Measurements from ENCODE around the gene BHLHE41. TPM values are rescaled to one million over a fixed set of nuclear protein-coding genes. Genes with fewer than 3 reads are reported as not detected.

Gene BHLHE41
- total and polyA plus RNA-seq, 9 of the 15 experiments (the other 6 are each of a cell fraction or from before 2014, with no cell fraction given): not detected

GRCh38 chr12:26136688-26137087 is 11.9 kb upstream of the BHLHE41 start:
- 5% methylated on average over 3 of the region's 3 CpGs for WGBS (ENCODE audit: insufficient coverage, low coverage, missing lambda C conversion rate)
- no peaks in the 10 kb centered on the region for H3K27me3 ChIP-seq (ENCODE audit: control insufficient read depth in 2 of 2, insufficient read depth in 2 of 2, low read length in 2 of 2)
- H2AFZ ChIP-seq (ENCODE audit: low read depth, low read length): no peak overlapping the region
- in situ Hi-C loops (cut with MboI) (no loop called here), intact Hi-C loops (cut with micrococcal nuclease) (no loop called here)
- H3K9me3 ChIP-seq (replicated peaks; ENCODE audit: control insufficient read depth, insufficient read depth, low read depth, low read length): no peaks in the 10 kb centered on the region
- CTCF ChIA-PET (ENCODE audit: low intra/inter-chr PET ratio): no interaction called here
- DNase-seq (ENCODE audit: extremely low read depth in 1 of 4, low spot score in 3 of 4) (no peak), ATAC-seq (no peak), FAIRE-seq (no peak)
- no peak overlapping the region for H3K27ac ChIP-seq (ENCODE audit: extremely low read depth, low read depth, low read length)
- no peaks in the 10 kb centered on the region for H3K36me3 ChIP-seq (ENCODE audit: control insufficient read depth, insufficient read depth, low read length)
- no peaks in the 10 kb centered on the region for H4K20me1 ChIP-seq (replicated peaks; ENCODE audit: control insufficient read depth, insufficient read depth, low read length)
- no peaks in the 10 kb centered on the region for H3K4me1 ChIP-seq (replicated peaks in 1 of 2; ENCODE audit: control insufficient read depth in 2 of 2, insufficient read depth in 2 of 2, low read length in 2 of 2)
- no peaks in the 10 kb centered on the region for H3K9me1 ChIP-seq (ENCODE audit: control insufficient read depth, insufficient read depth, low read length)
- H3K79me2 ChIP-seq (ENCODE audit: control insufficient read depth, insufficient read depth, low read length): no peaks in the 10 kb centered on the region
- no TSS peak for BruUV-seq (replicated peaks)
- H3K4me3 ChIP-seq: no peak overlapping the region
- H3K9ac ChIP-seq (ENCODE audit: insufficient read depth in 1 of 2, low read depth in 2 of 2, low read length in 2 of 2): no peak overlapping the region
- no peak overlapping the region for H3K4me2 ChIP-seq (ENCODE audit: insufficient read depth, low read length)
- POLR2A ChIA-PET: no interaction called here
- TF ChIP-seq RUNX1 (IDR thresholded peaks at IDR 0.05; ENCODE audit: low read depth) (no peak), ZNF316 (IDR thresholded peaks at IDR 0.05) (no peak), TSC22D4 (tag; IDR thresholded peaks at IDR 0.05) (no peak), ZFP30 (CRISPR knock-in tag; IDR thresholded peaks at IDR 0.05; ENCODE audit: borderline replicate concordance) (no peak), CXXC5 (CRISPR knock-in tag; IDR thresholded peaks at IDR 0.05) (no peak), ID3 (CRISPR knock-in tag; IDR thresholded peaks at IDR 0.05) (no peak), ID3 (tag; IDR thresholded peaks at IDR 0.05) (no peak), E2F1 (CRISPR knock-in tag; IDR thresholded peaks at IDR 0.05) (no peak), ESRRB (CRISPR knock-in tag; IDR thresholded peaks at IDR 0.05; ENCODE audit: borderline replicate concordance) (no peak), ZNF57 (CRISPR knock-in tag; IDR thresholded peaks at IDR 0.05) (no peak), ZBTB40 (IDR thresholded peaks at IDR 0.05) (no peak), ZBTB40 (CRISPR knock-in tag; IDR thresholded peaks at IDR 0.05) (no peak)

Data from K562 (cell line).